ENCODE data around the gene GNAS-AS1.
A peak's percentile ranks its signal among the peaks of the same experiment; 100 is the strongest.

Gene GNAS-AS1

GRCh38 chr20:58850693-58851174 is at the start of gene GNAS-AS1:
GNAS-AS1 (minus strand) TSS chr20:58850902.
- no peak for DNase-seq

- DNase-seq = no peak
Observed at GRCh38 chr20:58900397-58900796, 49.7 kb upstream of the GNAS-AS1 start.

- DNase-seq = no peak
Observed at GRCh38 chr20:58899512-58899911, 48.8 kb upstream of the GNAS-AS1 start.

- no peak for DNase-seq
Observed at GRCh38 chr20:58898629-58899408, 48.1 kb upstream of the GNAS-AS1 start.

- no peak for DNase-seq
Observed at GRCh38 chr20:58897488-58897887, 46.8 kb upstream of the GNAS-AS1 start.

- DNase-seq = no peak
Observed at GRCh38 chr20:58896820-58897219, 46.1 kb upstream of the GNAS-AS1 start.

GRCh38 chr20:58895448-58896180 is 44.9 kb upstream of the GNAS-AS1 start:
- DNase-seq = no peak

- DNase-seq = no peak
Observed at GRCh38 chr20:58894652-58895447, 44.1 kb upstream of the GNAS-AS1 start.

- DNase-seq = no peak
Observed at GRCh38 chr20:58893355-58894120, 42.8 kb upstream of the GNAS-AS1 start.

GRCh38 chr20:58892932-58893224 is 42.2 kb upstream of the GNAS-AS1 start:
- DNase-seq = no peak

- DNase-seq = peak; percentile 63 to 65
Observed at GRCh38 chr20:58892141-58892931, 41.6 kb upstream of the GNAS-AS1 start.

- DNase-seq = peak in 1 of 2 donors; percentile 20
Observed at GRCh38 chr20:58891718-58892140, 41.0 kb upstream of the GNAS-AS1 start.

GRCh38 chr20:58891086-58891717 is 40.5 kb upstream of the GNAS-AS1 start:
- peak; percentile 33 to 35 for DNase-seq

- DNase-seq = peak; percentile 35 to 46
Observed at GRCh38 chr20:58890518-58891085, 39.9 kb upstream of the GNAS-AS1 start.

- DNase-seq = no peak
Observed at GRCh38 chr20:58889798-58890517, 39.3 kb upstream of the GNAS-AS1 start.

- DNase-seq = no peak
Observed at GRCh38 chr20:58889334-58889760, 38.6 kb upstream of the GNAS-AS1 start.

- peak; percentile 29 to 77 for DNase-seq
Observed at GRCh38 chr20:58888521-58889333, 38.0 kb upstream of the GNAS-AS1 start.

- no peak for DNase-seq
Observed at GRCh38 chr20:58888103-58888502, 37.4 kb upstream of the GNAS-AS1 start.

- no peak for DNase-seq
Observed at GRCh38 chr20:58886546-58886945, 35.8 kb upstream of the GNAS-AS1 start.

Data from bone marrow (tissue), 2 donors.